WTC11 (cell line): ENCODE results near the gene SHISA9. TPM values are rescaled to one million over a fixed set of nuclear protein-coding genes. Genes with fewer than 3 reads are reported as not detected.

Experiments used
- ATAC-seq: fragments of 200-7000 bp; cut with Tn5 transposase; 2 replicates; pipeline ENCODE4 v1.10.0; 2021; ENCODE audit warnings: mild to moderate bottlenecking, moderate library complexity
- CTCF ChIA-PET: fragments of 300-600 bp; sonication (Branson Sonifier 250); formaldehyde crosslinking; loops from one replicate; lab custom pipeline; 2021; ENCODE audit warnings: antibody characterized with exemption; lab: Charles Lee
- POLR2A ChIA-PET: fragments of 350-600 bp; sonication (Branson Sonifier 250); formaldehyde crosslinking; loops from one replicate; lab custom pipeline; 2021; ENCODE audit warnings: antibody characterized with exemption; lab: Charles Lee
- DNase-seq: peaks from one replicate; pipeline ENCODE4 v3.0.0; 2021; ENCODE audit warnings: low spot score
- H3K27ac Mint-ChIP-seq: 2 replicates; pipeline ENCODE4 v1.8.0; 2021; ENCODE audit warnings: mixed read lengths
- H3K27me3 Mint-ChIP-seq: 2 replicates; pipeline ENCODE4 v1.8.0; 2021; ENCODE audit warnings: low read depth, mild to moderate bottlenecking, moderate library complexity, mixed read lengths
- H3K36me3 Mint-ChIP-seq: 2 replicates; pipeline ENCODE4 v1.8.0; 2021; ENCODE audit warnings: mixed read lengths
- H3K4me1 Mint-ChIP-seq: 2 replicates; pipeline ENCODE4 v1.8.0; 2022; ENCODE audit warnings: mixed read lengths
- H3K4me3 Mint-ChIP-seq: 2 replicates; pipeline ENCODE4 v1.8.0; 2021; ENCODE audit warnings: mild to moderate bottlenecking, moderate library complexity, mixed read lengths
- H3K9me3 Mint-ChIP-seq: 2 replicates; pipeline ENCODE4 v1.8.0; 2021; ENCODE audit warnings: mixed read lengths
- ATF1 ChIP-seq: sonication (generic); formaldehyde crosslinking; IDR thresholded peaks from 2 replicates; pipeline ENCODE4 v1.8.1; 2023; ENCODE audit warnings: mild to moderate bottlenecking, moderate library complexity, missing genetic modification reagents
- CREM ChIP-seq: sonication (generic); formaldehyde crosslinking; IDR thresholded peaks from 2 replicates; pipeline ENCODE4 v1.8.1; 2022; ENCODE audit warnings: mild to moderate bottlenecking, missing genetic modification reagents, moderate library complexity
- FOXJ3 ChIP-seq: sonication (generic); formaldehyde crosslinking; IDR thresholded peaks from 2 replicates; pipeline ENCODE4 v1.9.0; 2021; ENCODE audit warnings: missing genetic modification reagents, mild to moderate bottlenecking, borderline replicate concordance
- HMGXB4 ChIP-seq: sonication (generic); formaldehyde crosslinking; IDR thresholded peaks from 2 replicates; pipeline ENCODE4 v1.8.1; 2023; ENCODE audit warnings: mild to moderate bottlenecking, moderate library complexity, missing genetic modification reagents
- JUN ChIP-seq: sonication (generic); formaldehyde crosslinking; IDR thresholded peaks from 2 replicates; pipeline ENCODE4 v1.8.0; 2023; ENCODE audit warnings: mild to moderate bottlenecking, missing genetic modification reagents
- MLX ChIP-seq: sonication (generic); formaldehyde crosslinking; IDR thresholded peaks from 2 replicates; pipeline ENCODE4 v1.8.1; 2023; ENCODE audit warnings: mild to moderate bottlenecking, missing genetic modification reagents, moderate library complexity
- NFYB ChIP-seq: sonication (generic); formaldehyde crosslinking; conservative IDR thresholded peaks from 2 replicates; pipeline ENCODE4 v1.8.0; 2022; ENCODE audit warnings: low read depth, missing genetic modification reagents
- NR2C2 ChIP-seq: sonication (generic); formaldehyde crosslinking; IDR thresholded peaks from 2 replicates; pipeline ENCODE4 v1.8.0; 2022; ENCODE audit warnings: mild to moderate bottlenecking, missing genetic modification reagents
- SMAD3 ChIP-seq: sonication (generic); formaldehyde crosslinking; IDR thresholded peaks from 2 replicates; pipeline ENCODE4 v1.8.0; 2022; ENCODE audit warnings: missing genetic modification reagents, mild to moderate bottlenecking, borderline replicate concordance
- TEAD4 ChIP-seq: sonication (generic); formaldehyde crosslinking; IDR thresholded peaks from 2 replicates; pipeline ENCODE4 v1.8.0; 2022; ENCODE audit warnings: mild to moderate bottlenecking, missing genetic modification reagents
- ZBTB21 ChIP-seq: sonication (generic); formaldehyde crosslinking; IDR thresholded peaks from 2 replicates; pipeline ENCODE4 v1.8.1; 2023; ENCODE audit warnings: mild to moderate bottlenecking, missing genetic modification reagents, borderline replicate concordance
- ZNF263 ChIP-seq: sonication (generic); formaldehyde crosslinking; IDR thresholded peaks from 2 replicates; pipeline ENCODE4 v1.8.1; 2022; ENCODE audit warnings: low read depth, mild to moderate bottlenecking, moderate library complexity, missing genetic modification reagents
- ZNF532 ChIP-seq: fragments of 250-450 bp; sonication (Bioruptor Pico); IDR thresholded peaks from 2 replicates; pipeline ENCODE4 v1.9.0; 2021; ENCODE audit warnings: mild to moderate bottlenecking, borderline replicate concordance
- total RNA-seq: library from RNA; stranded (reverse); gene quantifications from 3 replicates; pipeline ENCODE4 v1.2.3, GENCODE V29; 2021
- TF ChIP-seq, protein P1 (sequence below): sonication (generic); formaldehyde crosslinking; IDR thresholded peaks from 2 replicates; pipeline ENCODE4 v1.8.1; 2023; ENCODE audit warnings: mild to moderate bottlenecking, missing genetic modification reagents, borderline replicate concordance
- TF ChIP-seq, protein P2 (sequence below): sonication (generic); formaldehyde crosslinking; IDR thresholded peaks from 2 replicates; pipeline ENCODE4 v1.8.0; 2022; ENCODE audit warnings: missing genetic modification reagents
- TF ChIP-seq, protein P3 (sequence below): sonication (generic); formaldehyde crosslinking; IDR thresholded peaks from 2 replicates; pipeline ENCODE4 v1.8.0; 2023; ENCODE audit warnings: mild to moderate bottlenecking, missing genetic modification reagents

The SHISA9 gene
- total RNA-seq, 1 experiment from 2014 or later, result 37.5 TPM

DNA sequence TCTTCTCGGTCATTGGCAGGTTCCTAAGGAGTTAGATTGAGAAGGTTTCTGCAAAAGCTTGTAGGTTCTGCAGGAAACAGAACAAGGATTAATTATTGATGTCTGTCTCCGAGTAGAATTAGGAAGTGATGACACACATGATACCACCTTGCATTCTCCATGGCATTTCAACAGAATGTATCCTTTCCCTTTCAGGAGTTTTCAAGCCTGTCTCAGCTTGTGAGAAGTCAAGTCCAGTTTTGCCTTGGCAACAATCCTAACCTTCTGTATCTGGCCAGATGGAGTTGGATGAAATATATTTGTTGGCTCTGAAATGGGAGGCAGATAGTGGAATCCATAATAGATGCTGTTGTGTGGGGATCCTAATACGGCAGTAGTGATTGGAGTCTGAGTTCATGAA lies 235.5 kb downstream of the SHISA9 start:
- no peak overlapping the region for H3K4me3 Mint-ChIP-seq
- TF ChIP-seq ATF1 (CRISPR knock-in tag), result no peak
- TF ChIP-seq, protein P1, sequence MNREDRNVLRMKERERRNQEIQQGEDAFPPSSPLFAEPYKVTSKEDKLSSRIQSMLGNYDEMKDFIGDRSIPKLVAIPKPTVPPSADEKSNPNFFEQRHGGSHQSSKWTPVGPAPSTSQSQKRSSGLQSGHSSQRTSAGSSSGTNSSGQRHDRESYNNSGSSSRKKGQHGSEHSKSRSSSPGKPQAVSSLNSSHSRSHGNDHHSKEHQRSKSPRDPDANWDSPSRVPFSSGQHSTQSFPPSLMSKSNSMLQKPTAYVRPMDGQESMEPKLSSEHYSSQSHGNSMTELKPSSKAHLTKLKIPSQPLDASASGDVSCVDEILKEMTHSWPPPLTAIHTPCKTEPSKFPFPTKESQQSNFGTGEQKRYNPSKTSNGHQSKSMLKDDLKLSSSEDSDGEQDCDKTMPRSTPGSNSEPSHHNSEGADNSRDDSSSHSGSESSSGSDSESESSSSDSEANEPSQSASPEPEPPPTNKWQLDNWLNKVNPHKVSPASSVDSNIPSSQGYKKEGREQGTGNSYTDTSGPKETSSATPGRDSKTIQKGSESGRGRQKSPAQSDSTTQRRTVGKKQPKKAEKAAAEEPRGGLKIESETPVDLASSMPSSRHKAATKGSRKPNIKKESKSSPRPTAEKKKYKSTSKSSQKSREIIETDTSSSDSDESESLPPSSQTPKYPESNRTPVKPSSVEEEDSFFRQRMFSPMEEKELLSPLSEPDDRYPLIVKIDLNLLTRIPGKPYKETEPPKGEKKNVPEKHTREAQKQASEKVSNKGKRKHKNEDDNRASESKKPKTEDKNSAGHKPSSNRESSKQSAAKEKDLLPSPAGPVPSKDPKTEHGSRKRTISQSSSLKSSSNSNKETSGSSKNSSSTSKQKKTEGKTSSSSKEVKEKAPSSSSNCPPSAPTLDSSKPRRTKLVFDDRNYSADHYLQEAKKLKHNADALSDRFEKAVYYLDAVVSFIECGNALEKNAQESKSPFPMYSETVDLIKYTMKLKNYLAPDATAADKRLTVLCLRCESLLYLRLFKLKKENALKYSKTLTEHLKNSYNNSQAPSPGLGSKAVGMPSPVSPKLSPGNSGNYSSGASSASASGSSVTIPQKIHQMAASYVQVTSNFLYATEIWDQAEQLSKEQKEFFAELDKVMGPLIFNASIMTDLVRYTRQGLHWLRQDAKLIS (CRISPR knock-in tag), result no peak
- TF ChIP-seq, protein P2, sequence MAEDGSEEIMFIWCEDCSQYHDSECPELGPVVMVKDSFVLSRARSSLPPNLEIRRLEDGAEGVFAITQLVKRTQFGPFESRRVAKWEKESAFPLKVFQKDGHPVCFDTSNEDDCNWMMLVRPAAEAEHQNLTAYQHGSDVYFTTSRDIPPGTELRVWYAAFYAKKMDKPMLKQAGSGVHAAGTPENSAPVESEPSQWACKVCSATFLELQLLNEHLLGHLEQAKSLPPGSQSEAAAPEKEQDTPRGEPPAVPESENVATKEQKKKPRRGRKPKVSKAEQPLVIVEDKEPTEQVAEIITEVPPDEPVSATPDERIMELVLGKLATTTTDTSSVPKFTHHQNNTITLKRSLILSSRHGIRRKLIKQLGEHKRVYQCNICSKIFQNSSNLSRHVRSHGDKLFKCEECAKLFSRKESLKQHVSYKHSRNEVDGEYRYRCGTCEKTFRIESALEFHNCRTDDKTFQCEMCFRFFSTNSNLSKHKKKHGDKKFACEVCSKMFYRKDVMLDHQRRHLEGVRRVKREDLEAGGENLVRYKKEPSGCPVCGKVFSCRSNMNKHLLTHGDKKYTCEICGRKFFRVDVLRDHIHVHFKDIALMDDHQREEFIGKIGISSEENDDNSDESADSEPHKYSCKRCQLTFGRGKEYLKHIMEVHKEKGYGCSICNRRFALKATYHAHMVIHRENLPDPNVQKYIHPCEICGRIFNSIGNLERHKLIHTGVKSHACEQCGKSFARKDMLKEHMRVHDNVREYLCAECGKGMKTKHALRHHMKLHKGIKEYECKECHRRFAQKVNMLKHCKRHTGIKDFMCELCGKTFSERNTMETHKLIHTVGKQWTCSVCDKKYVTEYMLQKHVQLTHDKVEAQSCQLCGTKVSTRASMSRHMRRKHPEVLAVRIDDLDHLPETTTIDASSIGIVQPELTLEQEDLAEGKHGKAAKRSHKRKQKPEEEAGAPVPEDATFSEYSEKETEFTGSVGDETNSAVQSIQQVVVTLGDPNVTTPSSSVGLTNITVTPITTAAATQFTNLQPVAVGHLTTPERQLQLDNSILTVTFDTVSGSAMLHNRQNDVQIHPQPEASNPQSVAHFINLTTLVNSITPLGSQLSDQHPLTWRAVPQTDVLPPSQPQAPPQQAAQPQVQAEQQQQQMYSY (CRISPR knock-in tag), result no peak
- no peak for TF ChIP-seq TEAD4 (CRISPR knock-in tag)
- TF ChIP-seq ZNF532 (CRISPR knock-in tag), result no peak
- POLR2A ChIA-PET, result no interaction called here
- no peak for ATAC-seq
- H3K9me3 Mint-ChIP-seq, result peaks cover 18% of the 10 kb centered on the region
- CTCF ChIA-PET, result no interaction called here
- H3K4me1 Mint-ChIP-seq, result no peaks in the 10 kb centered on the region
- no peak overlapping the region for H3K27ac Mint-ChIP-seq
- no peaks in the 10 kb centered on the region for H3K27me3 Mint-ChIP-seq
- DNase-seq, result no peak
- peaks cover 9% of the 10 kb centered on the region for H3K36me3 Mint-ChIP-seq

GRCh38 chr16:13138528-13138927 lies 237.1 kb downstream of the SHISA9 start:
- Mint-ChIP-seq H3K4me3 (no peak overlapping the region), H3K27ac (no peak overlapping the region), H3K27me3 (no peaks in the 10 kb centered on the region), H3K9me3 (peaks cover 18% of the 10 kb centered on the region), H3K36me3 (peaks cover 9% of the 10 kb centered on the region), H3K4me1 (peaks cover 9% of the 10 kb centered on the region)
- CTCF ChIA-PET, result no interaction called here
- DNase-seq, result no peak
- no peak for ATAC-seq
- POLR2A ChIA-PET, result interaction anchor here (0.5 kb wide), 1 partner anchor 83 kb away, joined by 3 read pairs; no protein-coding TSS in a partner anchor
- TF ChIP-seq HMGXB4, result no peak
- TF ChIP-seq JUN (CRISPR knock-in tag), result no peak
- TF ChIP-seq SMAD3 (CRISPR knock-in tag), result no peak
- TF ChIP-seq FOXJ3 (CRISPR knock-in tag), result no peak
- TF ChIP-seq ATF1 (CRISPR knock-in tag), result no peak
- TF ChIP-seq NR2C2, result no peak
- TF ChIP-seq MLX (CRISPR knock-in tag), result no peak
- TF ChIP-seq, protein P3, sequence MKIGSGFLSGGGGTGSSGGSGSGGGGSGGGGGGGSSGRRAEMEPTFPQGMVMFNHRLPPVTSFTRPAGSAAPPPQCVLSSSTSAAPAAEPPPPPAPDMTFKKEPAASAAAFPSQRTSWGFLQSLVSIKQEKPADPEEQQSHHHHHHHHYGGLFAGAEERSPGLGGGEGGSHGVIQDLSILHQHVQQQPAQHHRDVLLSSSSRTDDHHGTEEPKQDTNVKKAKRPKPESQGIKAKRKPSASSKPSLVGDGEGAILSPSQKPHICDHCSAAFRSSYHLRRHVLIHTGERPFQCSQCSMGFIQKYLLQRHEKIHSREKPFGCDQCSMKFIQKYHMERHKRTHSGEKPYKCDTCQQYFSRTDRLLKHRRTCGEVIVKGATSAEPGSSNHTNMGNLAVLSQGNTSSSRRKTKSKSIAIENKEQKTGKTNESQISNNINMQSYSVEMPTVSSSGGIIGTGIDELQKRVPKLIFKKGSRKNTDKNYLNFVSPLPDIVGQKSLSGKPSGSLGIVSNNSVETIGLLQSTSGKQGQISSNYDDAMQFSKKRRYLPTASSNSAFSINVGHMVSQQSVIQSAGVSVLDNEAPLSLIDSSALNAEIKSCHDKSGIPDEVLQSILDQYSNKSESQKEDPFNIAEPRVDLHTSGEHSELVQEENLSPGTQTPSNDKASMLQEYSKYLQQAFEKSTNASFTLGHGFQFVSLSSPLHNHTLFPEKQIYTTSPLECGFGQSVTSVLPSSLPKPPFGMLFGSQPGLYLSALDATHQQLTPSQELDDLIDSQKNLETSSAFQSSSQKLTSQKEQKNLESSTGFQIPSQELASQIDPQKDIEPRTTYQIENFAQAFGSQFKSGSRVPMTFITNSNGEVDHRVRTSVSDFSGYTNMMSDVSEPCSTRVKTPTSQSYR (CRISPR knock-in tag), result no peak
- TF ChIP-seq CREM (CRISPR knock-in tag), result no peak
- TF ChIP-seq ZBTB21 (CRISPR knock-in tag), result no peak
- no peak for TF ChIP-seq ZNF263 (CRISPR knock-in tag)
- no peak for TF ChIP-seq NFYB (CRISPR knock-in tag)
